ENCODE results near the gene PCDH9. TPM values are rescaled to one million over a fixed set of nuclear protein-coding genes. Genes with fewer than 3 reads are reported as not detected.

PCDH9 gene
- total and polyA plus RNA-seq, 2 experiments from 2014 or later: 0.31 to 0.52 TPM

DNA sequence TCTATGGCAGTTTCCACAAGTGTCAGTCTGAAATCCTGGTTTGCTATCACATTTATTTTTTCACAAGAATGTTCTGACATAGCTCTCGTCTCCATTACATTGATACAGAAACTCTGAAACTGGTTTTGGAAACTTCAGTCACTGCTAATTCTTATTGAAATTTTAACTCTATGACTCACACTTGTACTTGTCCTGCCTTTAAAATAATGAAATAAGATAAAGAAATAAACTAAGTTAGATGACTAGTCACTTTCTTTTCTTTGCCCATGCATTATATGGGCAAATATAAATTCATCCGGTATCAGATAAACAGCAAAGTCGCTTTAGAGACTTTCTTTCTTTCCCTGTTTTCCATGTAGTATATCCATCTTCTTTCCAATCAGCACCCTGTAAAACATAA lies 257.5 kb downstream of the PCDH9 start:
- peaks cover 21% of the 10 kb centered on the region for H3K4me1 Mint-ChIP-seq
- TF ChIP-seq ZNF331 (CRISPR knock-in tag; IDR thresholded peaks at IDR 0.05; ENCODE audit: low read depth) (no peak), ZNF114 (CRISPR knock-in tag; IDR thresholded peaks at IDR 0.05) (no peak), CREB1 (CRISPR knock-in tag; IDR thresholded peaks at IDR 0.05; ENCODE audit: low read depth) (no peak), POLR2AphosphoS5 (IDR thresholded peaks at IDR 0.05; ENCODE audit: low read depth) (no peak), EZH2 (IDR thresholded peaks at IDR 0.05; ENCODE audit: low read depth, unreplicated experiment) (no peak), CTCF (conservative IDR thresholded peaks at IDR 0.05; ENCODE audit: low read depth in 2 of 2) (no peak), JUNB (IDR thresholded peaks at IDR 0.05; ENCODE audit: unreplicated experiment) (no peak), STAT1 (IDR thresholded peaks at IDR 0.05; ENCODE audit: unreplicated experiment) (no peak), EZH2phosphoT487 (IDR thresholded peaks at IDR 0.05; ENCODE audit: unreplicated experiment) (no peak), NANOG (IDR thresholded peaks at IDR 0.05; ENCODE audit: borderline replicate concordance) (no peak), ZNF462 (CRISPR knock-in tag; IDR thresholded peaks at IDR 0.05) (no peak), ETS1 (IDR thresholded peaks at IDR 0.05) (no peak)
- TF ChIP-seq, protein P1, sequence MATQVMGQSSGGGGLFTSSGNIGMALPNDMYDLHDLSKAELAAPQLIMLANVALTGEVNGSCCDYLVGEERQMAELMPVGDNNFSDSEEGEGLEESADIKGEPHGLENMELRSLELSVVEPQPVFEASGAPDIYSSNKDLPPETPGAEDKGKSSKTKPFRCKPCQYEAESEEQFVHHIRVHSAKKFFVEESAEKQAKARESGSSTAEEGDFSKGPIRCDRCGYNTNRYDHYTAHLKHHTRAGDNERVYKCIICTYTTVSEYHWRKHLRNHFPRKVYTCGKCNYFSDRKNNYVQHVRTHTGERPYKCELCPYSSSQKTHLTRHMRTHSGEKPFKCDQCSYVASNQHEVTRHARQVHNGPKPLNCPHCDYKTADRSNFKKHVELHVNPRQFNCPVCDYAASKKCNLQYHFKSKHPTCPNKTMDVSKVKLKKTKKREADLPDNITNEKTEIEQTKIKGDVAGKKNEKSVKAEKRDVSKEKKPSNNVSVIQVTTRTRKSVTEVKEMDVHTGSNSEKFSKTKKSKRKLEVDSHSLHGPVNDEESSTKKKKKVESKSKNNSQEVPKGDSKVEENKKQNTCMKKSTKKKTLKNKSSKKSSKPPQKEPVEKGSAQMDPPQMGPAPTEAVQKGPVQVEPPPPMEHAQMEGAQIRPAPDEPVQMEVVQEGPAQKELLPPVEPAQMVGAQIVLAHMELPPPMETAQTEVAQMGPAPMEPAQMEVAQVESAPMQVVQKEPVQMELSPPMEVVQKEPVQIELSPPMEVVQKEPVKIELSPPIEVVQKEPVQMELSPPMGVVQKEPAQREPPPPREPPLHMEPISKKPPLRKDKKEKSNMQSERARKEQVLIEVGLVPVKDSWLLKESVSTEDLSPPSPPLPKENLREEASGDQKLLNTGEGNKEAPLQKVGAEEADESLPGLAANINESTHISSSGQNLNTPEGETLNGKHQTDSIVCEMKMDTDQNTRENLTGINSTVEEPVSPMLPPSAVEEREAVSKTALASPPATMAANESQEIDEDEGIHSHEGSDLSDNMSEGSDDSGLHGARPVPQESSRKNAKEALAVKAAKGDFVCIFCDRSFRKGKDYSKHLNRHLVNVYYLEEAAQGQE (IDR thresholded peaks at IDR 0.05; ENCODE audit: unreplicated experiment): no peak
- Histone ChIP-seq H3K9me2 (ENCODE audit: insufficient read depth) (no peaks in the 10 kb centered on the region), H3K4me1 (ENCODE audit: insufficient read depth) (peaks cover 13% of the 10 kb centered on the region), H3K27me3 (ENCODE audit: insufficient read depth) (no peaks in the 10 kb centered on the region), H3K27ac (ENCODE audit: low read depth) (no peak overlapping the region), H3K79me2 (replicated peaks; ENCODE audit: insufficient read depth) (no peaks in the 10 kb centered on the region), H2AFZ (no peak overlapping the region), H4K20me1 (replicated peaks; ENCODE audit: insufficient read depth) (no peaks in the 10 kb centered on the region), H3K4me3 (no peak overlapping the region), H3K36me3 (ENCODE audit: insufficient read depth) (no peaks in the 10 kb centered on the region), H3F3A (replicated peaks; ENCODE audit: low read depth) (no peaks in the 10 kb centered on the region), H3K4me2 (no peak overlapping the region)
- peaks cover 2% of the 10 kb centered on the region for H3K27me3 Mint-ChIP-seq (ENCODE audit: insufficient read depth, low read depth, poor library complexity)
- H3K9me3 Mint-ChIP-seq: no peaks in the 10 kb centered on the region
- no peak for ATAC-seq
- H3K4me3 Mint-ChIP-seq: no peak overlapping the region
- no peak for DNase-seq (ENCODE audit: low spot score)
- H3K36me3 Mint-ChIP-seq (ENCODE audit: low read depth): no peaks in the 10 kb centered on the region
- H3K27ac Mint-ChIP-seq: no peak overlapping the region

All from GM23338 (cell line).